Ovary (tissue), 3 donors: ENCODE results near the gene C1orf21.

Experiments used
- POLR2A ChIP-seq: fragments of 450-650 bp; IDR thresholded peaks from one replicate; pipeline ENCODE4 v1.6.1; 2017; ENCODE audit warnings: antibody characterized with exemption, mild to moderate bottlenecking, moderate library complexity
- TF ChIP-seq, protein P1 (sequence below), 3 donors: fragments of 450-650 bp in 2 of 3; fragments of 200-600 bp in 1 of 3; IDR thresholded peaks; one replicate each; pipeline versions ENCODE4 v1.5.1 to v1.8.0; 2016 to 2022; ENCODE audit warnings: antibody characterized with exemption in 3 of 3, mild to moderate bottlenecking in 1 of 3
- donor health status: DM: no; HTN: no; CAD: no.

DNA sequence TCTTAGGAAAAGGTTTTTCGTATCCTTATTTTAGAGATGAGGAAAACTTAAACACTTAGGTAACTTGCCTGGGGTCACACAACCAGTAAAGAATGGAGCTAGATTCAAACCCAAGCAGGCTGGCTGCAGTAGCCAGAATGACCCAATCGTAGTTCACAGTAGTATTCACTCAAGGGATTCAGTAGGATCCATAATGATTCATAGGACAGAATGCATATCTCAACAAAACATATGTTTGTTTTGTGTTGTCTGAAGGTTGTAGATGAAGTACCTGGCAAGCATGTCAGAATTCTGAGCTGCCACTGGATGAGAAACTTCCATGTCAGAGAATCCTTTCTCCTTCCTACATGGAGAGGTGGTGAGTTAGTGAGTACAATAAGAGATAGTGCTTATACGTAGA, 155.5 kb downstream of the C1orf21 start:
- TF ChIP-seq, protein P1, sequence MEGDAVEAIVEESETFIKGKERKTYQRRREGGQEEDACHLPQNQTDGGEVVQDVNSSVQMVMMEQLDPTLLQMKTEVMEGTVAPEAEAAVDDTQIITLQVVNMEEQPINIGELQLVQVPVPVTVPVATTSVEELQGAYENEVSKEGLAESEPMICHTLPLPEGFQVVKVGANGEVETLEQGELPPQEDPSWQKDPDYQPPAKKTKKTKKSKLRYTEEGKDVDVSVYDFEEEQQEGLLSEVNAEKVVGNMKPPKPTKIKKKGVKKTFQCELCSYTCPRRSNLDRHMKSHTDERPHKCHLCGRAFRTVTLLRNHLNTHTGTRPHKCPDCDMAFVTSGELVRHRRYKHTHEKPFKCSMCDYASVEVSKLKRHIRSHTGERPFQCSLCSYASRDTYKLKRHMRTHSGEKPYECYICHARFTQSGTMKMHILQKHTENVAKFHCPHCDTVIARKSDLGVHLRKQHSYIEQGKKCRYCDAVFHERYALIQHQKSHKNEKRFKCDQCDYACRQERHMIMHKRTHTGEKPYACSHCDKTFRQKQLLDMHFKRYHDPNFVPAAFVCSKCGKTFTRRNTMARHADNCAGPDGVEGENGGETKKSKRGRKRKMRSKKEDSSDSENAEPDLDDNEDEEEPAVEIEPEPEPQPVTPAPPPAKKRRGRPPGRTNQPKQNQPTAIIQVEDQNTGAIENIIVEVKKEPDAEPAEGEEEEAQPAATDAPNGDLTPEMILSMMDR (IDR thresholded peaks at IDR 0.05), result no peak
- TF ChIP-seq POLR2A, result no peak
